Natural killer cell (primary cell): ENCODE data around the gene VTCN1. TPM values are rescaled to one million over a fixed set of nuclear protein-coding genes. Genes with fewer than 3 reads are reported as not detected.
"Not testable (repeated sequence)": the region's sequence is repeated elsewhere in the genome, so short reads cannot be mapped to it uniquely, and the experiment has no call there.

ENCODE experiments used
- ATAC-seq, 3 donors: fragments of 150-1000 bp in 2 of 3; fragments of 200-7000 bp in 1 of 3; cut with Tn5 transposase; 1 replicate in 1 of 3; 2 replicates in 2 of 3; pipeline ENCODE4 v1.10.0; 2021; ENCODE audit warnings: mild to moderate bottlenecking in 2 of 3, moderate library complexity in 2 of 3
- DNase-seq, 2 donors: peaks; one replicate each; pipeline versions ENCODE4 v3.0.0 to v3.0.0-alpha.2; 2013 to 2021; ENCODE audit warnings: mixed read lengths in 1 of 2
- H3K27ac ChIP-seq: one replicate; pipeline ENCODE4 v1.5.1; 2013; ENCODE audit warnings: mild to moderate bottlenecking, low read length
- H3K27me3 ChIP-seq: one replicate; pipeline ENCODE4 v1.6.1; 2013; ENCODE audit warnings: low read length; ENCODE audit not compliant: control insufficient read depth, insufficient read depth
- H3K36me3 ChIP-seq: one replicate; pipeline ENCODE4 v1.6.1; 2013; ENCODE audit warnings: low read length; ENCODE audit not compliant: control insufficient read depth, insufficient read depth
- H3K4me1 ChIP-seq: one replicate; pipeline ENCODE4 v1.6.1; 2013; ENCODE audit warnings: low read length; ENCODE audit not compliant: control insufficient read depth, insufficient read depth
- H3K4me3 ChIP-seq: one replicate; pipeline ENCODE4 v1.5.1; 2013; ENCODE audit warnings: low read length
- H3K9me3 ChIP-seq: one replicate; pipeline ENCODE4 v1.6.1; 2013; ENCODE audit warnings: low read length; ENCODE audit not compliant: control insufficient read depth, insufficient read depth
- H3K27ac Mint-ChIP-seq, 2 donors: one replicate each; pipeline ENCODE4 v1.8.0; 2022; ENCODE audit warnings: mild to moderate bottlenecking in 2 of 2, mixed read lengths in 2 of 2, moderate library complexity in 1 of 2
- H3K27me3 Mint-ChIP-seq, 2 donors: one replicate each; pipeline ENCODE4 v1.8.0; 2022; ENCODE audit warnings: low read depth in 2 of 2, mixed read lengths in 2 of 2
- H3K36me3 Mint-ChIP-seq: one replicate; pipeline ENCODE4 v1.8.0; 2022; ENCODE audit warnings: mixed read lengths
- H3K4me1 Mint-ChIP-seq, 2 donors: one replicate each; pipeline ENCODE4 v1.8.0; 2022; ENCODE audit warnings: mixed read lengths in 2 of 2
- H3K4me3 Mint-ChIP-seq: one replicate; pipeline ENCODE4 v1.8.0; 2022; ENCODE audit warnings: mild to moderate bottlenecking, moderate library complexity, mixed read lengths
- H3K9me3 Mint-ChIP-seq, 2 donors: one replicate each; pipeline ENCODE4 v1.8.0; 2022; ENCODE audit warnings: mixed read lengths in 2 of 2
- CTCF ChIP-seq: fragments of 200-600 bp; IDR thresholded peaks from one replicate; pipeline ENCODE4 v1.8.0; 2022; ENCODE audit warnings: antibody characterized with exemption
- WGBS: methylation state at CpG from one replicate; pipeline ENCODE4 v1.1.7; 2013; ENCODE audit warnings: missing lambda C conversion rate; ENCODE audit not compliant: insufficient coverage; 5-methylcytosine and 5-hydroxymethylcytosine counted together
- intact Hi-C: fragments of 100-400 bp; cut with micrococcal nuclease; formaldehyde crosslinking; loops from one replicate; pipeline ENCODE4 v1.14.2; 2022
- total RNA-seq, 4 donors: library from RNA; stranded (reverse); fragments of 120-200 nt in 1 of 4; gene quantifications; one replicate each; pipeline versions ENCODE4 v1.2.3 to v1.2.4, GENCODE V29; 2013 to 2022

The VTCN1 gene
- total RNA-seq, 3 donors from 2014 or later (not counting 1 experiment from before 2014, with no cell fraction given) = not detected

- WGBS = 79% methylated on average over 6 of the region's 6 CpGs
- H3K27me3 Mint-ChIP-seq = peaks cover 18 to 29% of the 10 kb centered on the region in 2 donors
- no peaks in the 10 kb centered on the region for H3K4me1 ChIP-seq
- TF ChIP-seq CTCF = no peak
- no peak for ATAC-seq
- intact Hi-C loops = no loop called here
- no peak overlapping the region for H3K27ac Mint-ChIP-seq
- no peaks in the 10 kb centered on the region for H3K9me3 Mint-ChIP-seq
- no peaks in the 10 kb centered on the region for H3K9me3 ChIP-seq
- H3K27me3 ChIP-seq = peaks cover 2% of the 10 kb centered on the region
- H3K27ac ChIP-seq = no peak overlapping the region
- DNase-seq = no peak
- no peak overlapping the region for H3K4me3 Mint-ChIP-seq
- H3K4me3 ChIP-seq = no peak overlapping the region
- H3K36me3 Mint-ChIP-seq = no peaks in the 10 kb centered on the region
- H3K36me3 ChIP-seq = no peaks in the 10 kb centered on the region
- no peaks in the 10 kb centered on the region for H3K4me1 Mint-ChIP-seq
Measured at GRCh38 chr1:117162816-117163215, 47.9 kb downstream of the VTCN1 start.

- Histone ChIP-seq H3K27me3 (no peaks in the 10 kb centered on the region), H3K27ac (no peak overlapping the region), H3K36me3 (no peaks in the 10 kb centered on the region), H3K9me3 (no peaks in the 10 kb centered on the region), H3K4me1 (no peaks in the 10 kb centered on the region), H3K4me3 (no peak overlapping the region)
- H3K36me3 Mint-ChIP-seq = no peaks in the 10 kb centered on the region
- intact Hi-C loops = no loop called here
- H3K9me3 Mint-ChIP-seq = no peaks in the 10 kb centered on the region
- 78% methylated on average over 1 of the region's 1 CpG for WGBS
- H3K4me3 Mint-ChIP-seq = no peak overlapping the region
- H3K4me1 Mint-ChIP-seq = no peaks in the 10 kb centered on the region
- ATAC-seq (no peak), DNase-seq (no peak)
- peaks cover 18 to 29% of the 10 kb centered on the region in 2 donors for H3K27me3 Mint-ChIP-seq
- TF ChIP-seq CTCF = no peak
- H3K27ac Mint-ChIP-seq = no peak overlapping the region
Measured at GRCh38 chr1:117161887-117162286, 48.8 kb downstream of the VTCN1 start.

- H3K36me3 ChIP-seq, H3K27me3 Mint-ChIP-seq, intact Hi-C loops, H3K4me1 ChIP-seq, H3K36me3 Mint-ChIP-seq, H3K27ac ChIP-seq, H3K27ac Mint-ChIP-seq, H3K4me3 ChIP-seq, H3K4me3 Mint-ChIP-seq, H3K27me3 ChIP-seq, H3K4me1 Mint-ChIP-seq, H3K9me3 ChIP-seq, DNase-seq, H3K9me3 Mint-ChIP-seq, ATAC-seq: not testable (repeated sequence)
- 71% methylated on average over 5 of the region's 5 CpGs for WGBS
Measured at GRCh38 chr1:117151305-117151704, 59.4 kb downstream of the VTCN1 start.

GRCh38 chr1:117150316-117150715 lies 60.4 kb downstream of the VTCN1 start:
- WGBS = 57% methylated on average over 1 of the region's 2 CpGs
- no peaks in the 10 kb centered on the region for H3K4me1 Mint-ChIP-seq
- ATAC-seq = no peak

More at GRCh38 chr1:117150316-117150715, 60.4 kb downstream of the VTCN1 start:
- Mint-ChIP-seq H3K4me3 (no peak overlapping the region), H3K27ac (no peak overlapping the region), H3K36me3 (no peaks in the 10 kb centered on the region), H3K9me3 (no peaks in the 10 kb centered on the region), H3K27me3 (peaks cover 8 to 11% of the 10 kb centered on the region in 2 donors)
- Histone ChIP-seq H3K9me3 (no peaks in the 10 kb centered on the region), H3K27me3 (no peaks in the 10 kb centered on the region), H3K4me3 (no peak overlapping the region), H3K4me1 (no peaks in the 10 kb centered on the region), H3K36me3 (no peaks in the 10 kb centered on the region), H3K27ac (no peak overlapping the region)
- intact Hi-C loops = no loop called here
- no peak for DNase-seq
- TF ChIP-seq CTCF = no peak
